GM23338 (cell line): ENCODE data around the gene TPGS1. TPM values are rescaled to one million over a fixed set of nuclear protein-coding genes. Genes with fewer than 3 reads are reported as not detected.

ENCODE experiments used
- ATAC-seq: fragments of 200-7000 bp; cut with Tn5 transposase; 3 replicates; pipeline ENCODE4 v1.9.1; 2020
- DNase-seq: peaks from one replicate; pipeline ENCODE4 v3.0.0-alpha.2; 2015; ENCODE audit warnings: low spot score
- H2AFZ ChIP-seq: fragments of 200-600 bp; sonication (generic); 2 replicates; pipeline ENCODE4 v1.8.0; 2016; ENCODE audit warnings: antibody characterized with exemption, mild to moderate bottlenecking, moderate library complexity
- H3F3A ChIP-seq: fragments of 200-600 bp; sonication (generic); replicated peaks from 2 replicates; pipeline ENCODE4 v1.8.0; 2017; ENCODE audit warnings: antibody characterized with exemption, mixed run types, low read depth
- H3K27ac ChIP-seq: fragments of 200-600 bp; sonication (generic); 2 replicates; pipeline ENCODE4 v1.6.1; 2016; ENCODE audit warnings: low read depth
- H3K27me3 ChIP-seq: fragments of 200-600 bp; sonication (generic); 2 replicates; pipeline ENCODE4 v1.8.0; 2016; ENCODE audit warnings: mild to moderate bottlenecking, mixed run types, moderate library complexity; ENCODE audit not compliant: insufficient read depth
- H3K36me3 ChIP-seq: fragments of 200-600 bp; sonication (generic); 2 replicates; pipeline ENCODE4 v1.8.0; 2016; ENCODE audit warnings: mild to moderate bottlenecking; ENCODE audit not compliant: insufficient read depth
- H3K4me1 ChIP-seq: fragments of 200-600 bp; sonication (generic); 2 replicates; pipeline ENCODE4 v1.8.0; 2016; ENCODE audit warnings: mild to moderate bottlenecking, moderate library complexity; ENCODE audit not compliant: insufficient read depth
- H3K4me2 ChIP-seq: fragments of 200-600 bp; sonication (generic); 2 replicates; pipeline ENCODE4 v1.7.1; 2017; ENCODE audit warnings: mixed run types
- H3K4me3 ChIP-seq: fragments of 200-600 bp; sonication (generic); 2 replicates; pipeline ENCODE4 v1.6.1; 2016; ENCODE audit warnings: mixed run types
- H3K79me2 ChIP-seq: fragments of 200-600 bp; sonication (generic); replicated peaks from 2 replicates; pipeline ENCODE4 v1.8.0; 2017; ENCODE audit warnings: mild to moderate bottlenecking; ENCODE audit not compliant: insufficient read depth
- H3K9me2 ChIP-seq: fragments of 200-600 bp; sonication (generic); 2 replicates; pipeline ENCODE4 v1.8.0; 2017; ENCODE audit not compliant: insufficient read depth
- H4K20me1 ChIP-seq: fragments of 200-600 bp; sonication (generic); replicated peaks from 2 replicates; pipeline ENCODE4 v1.8.0; 2017; ENCODE audit warnings: mild to moderate bottlenecking; ENCODE audit not compliant: insufficient read depth
- H3K27ac Mint-ChIP-seq: 2 replicates; pipeline ENCODE4 v1.8.0; 2020; ENCODE audit warnings: inconsistent platforms, mild to moderate bottlenecking, moderate library complexity, mixed read lengths
- H3K27me3 Mint-ChIP-seq: 3 replicates; pipeline ENCODE4 v1.8.0; 2022; ENCODE audit warnings: low read depth, mild to moderate bottlenecking, moderate library complexity, mixed read lengths, inconsistent platforms; ENCODE audit not compliant: insufficient read depth, poor library complexity
- H3K36me3 Mint-ChIP-seq: 3 replicates; pipeline ENCODE4 v1.8.0; 2021; ENCODE audit warnings: low read depth, mild to moderate bottlenecking, inconsistent platforms, moderate library complexity, mixed read lengths
- H3K4me1 Mint-ChIP-seq: 3 replicates; pipeline ENCODE4 v1.8.0; 2020; ENCODE audit warnings: mild to moderate bottlenecking, inconsistent platforms, mixed read lengths
- H3K4me3 Mint-ChIP-seq: 3 replicates; pipeline ENCODE4 v1.8.0; 2021; ENCODE audit warnings: moderate library complexity, mild to moderate bottlenecking, inconsistent platforms, mixed read lengths
- H3K9me3 Mint-ChIP-seq: 3 replicates; pipeline ENCODE4 v1.8.0; 2020; ENCODE audit warnings: moderate library complexity, mild to moderate bottlenecking, inconsistent platforms, mixed read lengths
- CREB1 ChIP-seq: fragments of 250-450 bp; sonication (Bioruptor Pico); IDR thresholded peaks from 2 replicates; pipeline ENCODE4 v1.5.0; 2020; ENCODE audit warnings: low read depth, mild to moderate bottlenecking, moderate library complexity
- EZH2 ChIP-seq: fragments of 200-600 bp; sonication (generic); IDR thresholded peaks from one replicate; pipeline ENCODE4 v1.8.0; 2017; ENCODE audit warnings: antibody characterized with exemption, mild to moderate bottlenecking, low read depth; ENCODE audit not compliant: unreplicated experiment
- EZH2phosphoT487 ChIP-seq: fragments of 200-600 bp; sonication (generic); IDR thresholded peaks from one replicate; pipeline ENCODE4 v1.8.1; 2018; ENCODE audit warnings: antibody characterized with exemption; ENCODE audit not compliant: unreplicated experiment
- JUNB ChIP-seq: IDR thresholded peaks from one replicate; pipeline ENCODE4 v1.6.1; 2016; ENCODE audit warnings: antibody characterized with exemption; ENCODE audit not compliant: unreplicated experiment
- NANOG ChIP-seq: IDR thresholded peaks from 2 replicates; pipeline ENCODE4 v1.6.1; 2016; ENCODE audit warnings: antibody characterized with exemption, borderline replicate concordance
- POLR2AphosphoS5 ChIP-seq: IDR thresholded peaks from 2 replicates; pipeline ENCODE4 v1.6.1; 2016; ENCODE audit warnings: antibody characterized with exemption, low read depth
- STAT1 ChIP-seq: IDR thresholded peaks from one replicate; pipeline ENCODE4 v1.6.1; 2016; ENCODE audit warnings: antibody characterized with exemption; ENCODE audit not compliant: unreplicated experiment
- ZNF331 ChIP-seq: fragments of 250-450 bp; sonication (Bioruptor Pico); IDR thresholded peaks from 2 replicates; pipeline ENCODE4 v1.5.0; 2020; ENCODE audit warnings: low read depth, mild to moderate bottlenecking, moderate library complexity
- polyA plus RNA-seq: library from polyadenylated mRNA; unstranded; fragments of >200 nt; fragmentation: Nextera tagmentation; extraction: Ambion mirVana; gene quantifications from 2 replicates; pipeline ENCODE4 v1.2.1, GENCODE V29; 2016
- total RNA-seq: library from RNA; depleted of rRNA; stranded (reverse); fragments of >200 nt; shearing (Covaris generic); gene quantifications from 2 replicates; pipeline ENCODE4 v1.2.3, GENCODE V29; 2014
- TF ChIP-seq, protein P1 (sequence below): IDR thresholded peaks from one replicate; pipeline ENCODE4 v1.6.1; 2018; ENCODE audit warnings: antibody characterized with exemption; ENCODE audit not compliant: unreplicated experiment
- TF ChIP-seq, protein P2 (sequence below): fragments of 250-450 bp; sonication (Bioruptor Pico); IDR thresholded peaks from 2 replicates; pipeline ENCODE4 v1.5.0; 2020; ENCODE audit warnings: mild to moderate bottlenecking, moderate library complexity

TPGS1 gene
- total and polyA plus RNA-seq, 2 experiments from 2014 or later: 11.9 to 38.4 TPM

- TF ChIP-seq, protein P1, sequence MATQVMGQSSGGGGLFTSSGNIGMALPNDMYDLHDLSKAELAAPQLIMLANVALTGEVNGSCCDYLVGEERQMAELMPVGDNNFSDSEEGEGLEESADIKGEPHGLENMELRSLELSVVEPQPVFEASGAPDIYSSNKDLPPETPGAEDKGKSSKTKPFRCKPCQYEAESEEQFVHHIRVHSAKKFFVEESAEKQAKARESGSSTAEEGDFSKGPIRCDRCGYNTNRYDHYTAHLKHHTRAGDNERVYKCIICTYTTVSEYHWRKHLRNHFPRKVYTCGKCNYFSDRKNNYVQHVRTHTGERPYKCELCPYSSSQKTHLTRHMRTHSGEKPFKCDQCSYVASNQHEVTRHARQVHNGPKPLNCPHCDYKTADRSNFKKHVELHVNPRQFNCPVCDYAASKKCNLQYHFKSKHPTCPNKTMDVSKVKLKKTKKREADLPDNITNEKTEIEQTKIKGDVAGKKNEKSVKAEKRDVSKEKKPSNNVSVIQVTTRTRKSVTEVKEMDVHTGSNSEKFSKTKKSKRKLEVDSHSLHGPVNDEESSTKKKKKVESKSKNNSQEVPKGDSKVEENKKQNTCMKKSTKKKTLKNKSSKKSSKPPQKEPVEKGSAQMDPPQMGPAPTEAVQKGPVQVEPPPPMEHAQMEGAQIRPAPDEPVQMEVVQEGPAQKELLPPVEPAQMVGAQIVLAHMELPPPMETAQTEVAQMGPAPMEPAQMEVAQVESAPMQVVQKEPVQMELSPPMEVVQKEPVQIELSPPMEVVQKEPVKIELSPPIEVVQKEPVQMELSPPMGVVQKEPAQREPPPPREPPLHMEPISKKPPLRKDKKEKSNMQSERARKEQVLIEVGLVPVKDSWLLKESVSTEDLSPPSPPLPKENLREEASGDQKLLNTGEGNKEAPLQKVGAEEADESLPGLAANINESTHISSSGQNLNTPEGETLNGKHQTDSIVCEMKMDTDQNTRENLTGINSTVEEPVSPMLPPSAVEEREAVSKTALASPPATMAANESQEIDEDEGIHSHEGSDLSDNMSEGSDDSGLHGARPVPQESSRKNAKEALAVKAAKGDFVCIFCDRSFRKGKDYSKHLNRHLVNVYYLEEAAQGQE: no peak
- TF ChIP-seq POLR2AphosphoS5: no peak
- no peak for TF ChIP-seq JUNB
- no peak for TF ChIP-seq NANOG
- TF ChIP-seq EZH2phosphoT487: no peak
- no peak for TF ChIP-seq CREB1
Measured at GRCh38 chr19:498511-498891, 8.8 kb upstream of the TPGS1 start (continued).

DNA sequence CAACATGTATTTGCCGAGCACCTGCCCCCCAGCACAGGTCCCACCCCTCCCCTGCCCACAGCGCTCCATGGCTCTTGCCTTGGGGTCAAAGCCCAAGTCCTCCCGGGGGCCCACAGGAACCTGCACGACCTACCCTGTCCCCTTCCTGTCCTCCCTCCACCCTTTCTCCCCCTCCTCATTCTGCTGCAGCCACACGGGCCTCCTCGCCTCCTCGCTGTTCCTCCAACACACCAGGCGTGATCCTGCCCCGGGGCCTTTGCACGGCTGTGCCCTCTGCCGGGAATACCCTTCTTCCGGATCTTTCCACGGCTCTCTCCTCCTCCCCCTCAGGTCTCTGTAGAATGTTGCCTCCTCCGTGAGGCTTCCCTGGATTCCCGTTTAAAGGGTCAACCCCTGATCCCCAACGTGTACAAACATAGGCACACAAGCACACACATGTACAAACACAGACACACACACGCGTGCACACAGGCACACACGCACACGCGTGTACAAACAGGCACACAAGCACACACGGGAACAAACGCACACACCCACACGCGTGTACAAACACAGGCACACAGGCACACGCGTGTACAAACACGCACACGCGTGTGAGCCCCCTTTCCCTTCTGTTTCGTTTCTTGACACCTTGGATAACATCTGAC, 8.2 kb upstream of the TPGS1 start:
- Histone ChIP-seq H3K4me2 (no peak overlapping the region), H3F3A (no peaks in the 10 kb centered on the region; the same call in 1 of the 2 replicates), H3K27ac (no peak overlapping the region), H3K4me1 (no peaks in the 10 kb centered on the region), H3K27me3 (peaks cover 42% of the 10 kb centered on the region), H3K4me3 (no peak overlapping the region), H4K20me1 (no peaks in the 10 kb centered on the region), H2AFZ (no peak overlapping the region), H3K79me2 (no peaks in the 10 kb centered on the region), H3K36me3 (no peaks in the 10 kb centered on the region), H3K9me2 (no peaks in the 10 kb centered on the region)
- Mint-ChIP-seq H3K9me3 (peaks cover 7% of the 10 kb centered on the region; the same call in 2 of the 3 replicates), H3K27ac (no peak overlapping the region), H3K4me3 (peak overlapping the region; percentile 53; the same call in 2 of the 3 replicates), H3K36me3 (peaks cover 2% of the 10 kb centered on the region; the same call in 2 of the 3 replicates), H3K27me3 (peaks cover 38% of the 10 kb centered on the region), H3K4me1 (peaks cover 5% of the 10 kb centered on the region)
- DNase-seq (no peak), ATAC-seq (no peak)
- TF ChIP-seq, protein P2, sequence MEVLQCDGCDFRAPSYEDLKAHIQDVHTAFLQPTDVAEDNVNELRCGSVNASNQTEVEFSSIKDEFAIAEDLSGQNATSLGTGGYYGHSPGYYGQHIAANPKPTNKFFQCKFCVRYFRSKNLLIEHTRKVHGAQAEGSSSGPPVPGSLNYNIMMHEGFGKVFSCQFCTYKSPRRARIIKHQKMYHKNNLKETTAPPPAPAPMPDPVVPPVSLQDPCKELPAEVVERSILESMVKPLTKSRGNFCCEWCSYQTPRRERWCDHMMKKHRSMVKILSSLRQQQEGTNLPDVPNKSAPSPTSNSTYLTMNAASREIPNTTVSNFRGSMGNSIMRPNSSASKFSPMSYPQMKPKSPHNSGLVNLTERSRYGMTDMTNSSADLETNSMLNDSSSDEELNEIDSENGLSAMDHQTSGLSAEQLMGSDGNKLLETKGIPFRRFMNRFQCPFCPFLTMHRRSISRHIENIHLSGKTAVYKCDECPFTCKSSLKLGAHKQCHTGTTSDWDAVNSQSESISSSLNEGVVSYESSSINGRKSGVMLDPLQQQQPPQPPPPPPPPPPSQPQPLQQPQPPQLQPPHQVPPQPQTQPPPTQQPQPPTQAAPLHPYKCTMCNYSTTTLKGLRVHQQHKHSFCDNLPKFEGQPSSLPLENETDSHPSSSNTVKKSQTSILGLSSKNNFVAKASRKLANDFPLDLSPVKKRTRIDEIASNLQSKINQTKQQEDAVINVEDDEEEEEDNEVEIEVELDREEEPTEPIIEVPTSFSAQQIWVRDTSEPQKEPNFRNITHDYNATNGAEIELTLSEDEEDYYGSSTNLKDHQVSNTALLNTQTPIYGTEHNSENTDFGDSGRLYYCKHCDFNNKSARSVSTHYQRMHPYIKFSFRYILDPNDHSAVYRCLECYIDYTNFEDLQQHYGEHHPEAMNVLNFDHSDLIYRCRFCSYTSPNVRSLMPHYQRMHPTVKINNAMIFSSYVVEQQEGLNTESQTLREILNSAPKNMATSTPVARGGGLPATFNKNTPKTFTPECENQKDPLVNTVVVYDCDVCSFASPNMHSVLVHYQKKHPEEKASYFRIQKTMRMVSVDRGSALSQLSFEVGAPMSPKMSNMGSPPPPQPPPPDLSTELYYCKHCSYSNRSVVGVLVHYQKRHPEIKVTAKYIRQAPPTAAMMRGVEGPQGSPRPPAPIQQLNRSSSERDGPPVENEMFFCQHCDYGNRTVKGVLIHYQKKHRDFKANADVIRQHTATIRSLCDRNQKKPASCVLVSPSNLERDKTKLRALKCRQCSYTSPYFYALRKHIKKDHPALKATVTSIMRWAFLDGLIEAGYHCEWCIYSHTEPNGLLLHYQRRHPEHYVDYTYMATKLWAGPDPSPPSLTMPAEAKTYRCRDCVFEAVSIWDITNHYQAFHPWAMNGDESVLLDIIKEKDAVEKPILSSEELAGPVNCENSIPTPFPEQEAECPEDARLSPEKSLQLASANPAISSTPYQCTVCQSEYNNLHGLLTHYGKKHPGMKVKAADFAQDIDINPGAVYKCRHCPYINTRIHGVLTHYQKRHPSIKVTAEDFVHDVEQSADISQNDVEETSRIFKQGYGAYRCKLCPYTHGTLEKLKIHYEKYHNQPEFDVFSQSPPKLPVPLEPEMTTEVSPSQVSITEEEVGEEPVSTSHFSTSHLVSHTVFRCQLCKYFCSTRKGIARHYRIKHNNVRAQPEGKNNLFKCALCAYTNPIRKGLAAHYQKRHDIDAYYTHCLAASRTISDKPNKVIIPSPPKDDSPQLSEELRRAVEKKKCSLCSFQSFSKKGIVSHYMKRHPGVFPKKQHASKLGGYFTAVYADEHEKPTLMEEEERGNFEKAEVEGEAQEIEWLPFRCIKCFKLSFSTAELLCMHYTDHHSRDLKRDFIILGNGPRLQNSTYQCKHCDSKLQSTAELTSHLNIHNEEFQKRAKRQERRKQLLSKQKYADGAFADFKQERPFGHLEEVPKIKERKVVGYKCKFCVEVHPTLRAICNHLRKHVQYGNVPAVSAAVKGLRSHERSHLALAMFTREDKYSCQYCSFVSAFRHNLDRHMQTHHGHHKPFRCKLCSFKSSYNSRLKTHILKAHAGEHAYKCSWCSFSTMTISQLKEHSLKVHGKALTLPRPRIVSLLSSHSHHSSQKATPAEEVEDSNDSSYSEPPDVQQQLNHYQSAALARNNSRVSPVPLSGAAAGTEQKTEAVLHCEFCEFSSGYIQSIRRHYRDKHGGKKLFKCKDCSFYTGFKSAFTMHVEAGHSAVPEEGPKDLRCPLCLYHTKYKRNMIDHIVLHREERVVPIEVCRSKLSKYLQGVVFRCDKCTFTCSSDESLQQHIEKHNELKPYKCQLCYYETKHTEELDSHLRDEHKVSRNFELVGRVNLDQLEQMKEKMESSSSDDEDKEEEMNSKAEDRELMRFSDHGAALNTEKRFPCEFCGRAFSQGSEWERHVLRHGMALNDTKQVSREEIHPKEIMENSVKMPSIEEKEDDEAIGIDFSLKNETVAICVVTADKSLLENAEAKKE: no peak
- TF ChIP-seq STAT1 (no peak), EZH2phosphoT487 (no peak), JUNB (no peak), NANOG (no peak), ZNF331 (CRISPR knock-in tag) (no peak), POLR2AphosphoS5 (no peak), CREB1 (no peak), EZH2 (no peak)
- TF ChIP-seq, protein P1: no peak
